ENCODE data around the gene MSANTD3. TPM values are rescaled to one million over a fixed set of nuclear protein-coding genes. Genes with fewer than 3 reads are reported as not detected.
A peak's percentile ranks its signal among the peaks of the same experiment; 100 is the strongest.
"Not testable (repeated sequence)": the region's sequence is repeated elsewhere in the genome, so short reads cannot be mapped to it uniquely, and the experiment has no call there.

The MSANTD3 gene, protein sequence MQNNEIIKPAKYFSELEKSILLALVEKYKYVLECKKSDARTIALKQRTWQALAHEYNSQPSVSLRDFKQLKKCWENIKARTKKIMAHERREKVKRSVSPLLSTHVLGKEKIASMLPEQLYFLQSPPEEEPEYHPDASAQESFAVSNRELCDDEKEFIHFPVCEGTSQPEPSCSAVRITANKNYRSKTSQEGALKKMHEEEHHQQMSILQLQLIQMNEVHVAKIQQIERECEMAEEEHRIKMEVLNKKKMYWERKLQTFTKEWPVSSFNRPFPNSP
- total RNA-seq (2022) (25.9 and 27.7 TPM in 2 replicates), Bru-seq, nascent RNA (percentile 70 among the genes with signal in this experiment), BruChase-seq, experiment 1, labeled RNA remaining after a 2-hour chase (percentile 74 among the genes with signal in this experiment), BruChase-seq, experiment 2, labeled RNA remaining after a 6-hour chase (percentile 77 among the genes with signal in this experiment)
- long read RNA-seq, transcript MSANTD3-203 (3 exons, 1,362 nt) = major isoform, 22 of 44 reads
- long read RNA-seq, partial matches to known transcripts = 16 of 44 reads
- long read RNA-seq, other reads (novel, unspliced or antisense) = 6 of 44 reads

GRCh38 chr9:100426530-100427365, at the start of gene MSANTD3:
Gene MSANTD3, plus strand, starts transcription at chr9:100427143. Its CDS starts 14,796 bp downstream, at chr9:100441939.
- H3K4me3 Mint-ChIP-seq (ENCODE audit: unreplicated experiment) = peak within 1 kb of the TSS; percentile 99
- H3K4me1 Mint-ChIP-seq (ENCODE audit: low read depth, unreplicated experiment) = peaks cover 37% of the 10 kb centered on the region
- no peaks in the 10 kb centered on the region for H3K36me3 ChIP-seq (ENCODE audit: control insufficient read depth, insufficient read depth, low read length)
- H3K27ac Mint-ChIP-seq (ENCODE audit: unreplicated experiment) = peak within 1 kb of the TSS; percentile 99
- TSS peak; percentile 95 for BruUV-seq (replicated peaks)
- TF ChIP-seq, protein P1, sequence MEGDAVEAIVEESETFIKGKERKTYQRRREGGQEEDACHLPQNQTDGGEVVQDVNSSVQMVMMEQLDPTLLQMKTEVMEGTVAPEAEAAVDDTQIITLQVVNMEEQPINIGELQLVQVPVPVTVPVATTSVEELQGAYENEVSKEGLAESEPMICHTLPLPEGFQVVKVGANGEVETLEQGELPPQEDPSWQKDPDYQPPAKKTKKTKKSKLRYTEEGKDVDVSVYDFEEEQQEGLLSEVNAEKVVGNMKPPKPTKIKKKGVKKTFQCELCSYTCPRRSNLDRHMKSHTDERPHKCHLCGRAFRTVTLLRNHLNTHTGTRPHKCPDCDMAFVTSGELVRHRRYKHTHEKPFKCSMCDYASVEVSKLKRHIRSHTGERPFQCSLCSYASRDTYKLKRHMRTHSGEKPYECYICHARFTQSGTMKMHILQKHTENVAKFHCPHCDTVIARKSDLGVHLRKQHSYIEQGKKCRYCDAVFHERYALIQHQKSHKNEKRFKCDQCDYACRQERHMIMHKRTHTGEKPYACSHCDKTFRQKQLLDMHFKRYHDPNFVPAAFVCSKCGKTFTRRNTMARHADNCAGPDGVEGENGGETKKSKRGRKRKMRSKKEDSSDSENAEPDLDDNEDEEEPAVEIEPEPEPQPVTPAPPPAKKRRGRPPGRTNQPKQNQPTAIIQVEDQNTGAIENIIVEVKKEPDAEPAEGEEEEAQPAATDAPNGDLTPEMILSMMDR (IDR thresholded peaks at IDR 0.05; ENCODE audit: insufficient read depth in 1 of 2, low read depth in 1 of 2, low read length in 1 of 2, severe bottlenecking in 1 of 2, unreplicated experiment in 1 of 2) = no peak
- H3K27me3 ChIP-seq (replicated peaks; ENCODE audit: control insufficient read depth, insufficient read depth, low read length) = no peaks in the 10 kb centered on the region
- DNase-seq = peak; percentile 69 to 84
- no peaks in the 10 kb centered on the region for H3K9me3 ChIP-seq
- H3K4me1 ChIP-seq = peaks cover 20% of the 10 kb centered on the region
- intact Hi-C loops (cut with micrococcal nuclease; ENCODE audit: unreplicated experiment) = loop anchor here (1.0 to 5.0 kb wide), 5 partner anchors 12 to 169 kb away; partner anchors contain the start of genes TEX10 and TMEFF1
- peak within 1 kb of the TSS; percentile 63 for H3K4me3 ChIP-seq (ENCODE audit: low read depth, low read length)
- ChIA-PET CTCF (interaction anchor here (0.6 to 1.0 kb wide), 4 partner anchors 46 to 1446 kb away, joined by 3 to 5 read pairs (median 4); partner anchors contain the start of gene TMEFF1), POLR2A (interaction anchor here (0.7 to 1.5 kb wide), 3 partner anchors 15 to 363 kb away, joined by 3 to 12 read pairs (median 3); partner anchors contain the start of gene TMEFF1)
- no peaks in the 10 kb centered on the region for H3K9me3 Mint-ChIP-seq (ENCODE audit: unreplicated experiment)
- peaks cover 22% of the 10 kb centered on the region for H3K36me3 Mint-ChIP-seq (ENCODE audit: insufficient read depth, unreplicated experiment)
- H3K27me3 Mint-ChIP-seq (ENCODE audit: insufficient read depth, unreplicated experiment) = no peaks in the 10 kb centered on the region

DNA sequence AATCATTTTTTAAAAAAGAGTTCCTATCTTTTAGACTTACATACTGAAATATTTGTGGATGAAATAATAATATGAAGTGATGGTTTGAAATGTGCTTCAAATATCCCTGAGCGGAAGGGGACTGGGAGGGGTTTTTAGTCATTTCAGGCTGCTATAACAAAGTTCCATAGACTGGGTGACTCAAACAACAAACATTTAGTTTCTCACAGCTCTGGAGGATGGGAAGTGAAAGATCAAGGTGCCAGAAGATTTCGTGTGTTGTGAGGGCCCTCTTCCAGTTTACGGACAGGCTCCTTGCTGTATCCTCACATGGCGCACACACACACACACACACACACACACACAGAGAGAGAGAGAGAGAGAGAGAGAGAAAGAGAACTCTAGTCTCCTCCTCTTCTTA, 47.1 kb upstream of the MSANTD3 start:
- H3K27ac Mint-ChIP-seq (ENCODE audit: unreplicated experiment) = peak overlapping the region; percentile 21
- Histone ChIP-seq H3K4me1 (peaks cover 4% of the 10 kb centered on the region; the same call in 1 of the 2 replicates), H3K36me3 (ENCODE audit: control insufficient read depth, insufficient read depth, low read length) (no peaks in the 10 kb centered on the region), H3K9me3 (peaks cover 13% of the 10 kb centered on the region), H3K4me3 (ENCODE audit: low read depth, low read length) (no peak overlapping the region), H3K27me3 (replicated peaks; ENCODE audit: control insufficient read depth, insufficient read depth, low read length) (no peaks in the 10 kb centered on the region)
- TF ChIP-seq, protein P1 (IDR thresholded peaks at IDR 0.05; ENCODE audit: insufficient read depth in 1 of 2, low read depth in 1 of 2, low read length in 1 of 2, severe bottlenecking in 1 of 2, unreplicated experiment in 1 of 2) = no peak
- no peaks in the 10 kb centered on the region for H3K36me3 Mint-ChIP-seq (ENCODE audit: insufficient read depth, unreplicated experiment)
- ChIA-PET POLR2A (interaction anchor here (0.5 to 0.6 kb wide), 2 partner anchors 23 to 26 kb away, joined by 3 read pairs; no protein-coding TSS in a partner anchor), CTCF (interaction anchor here (0.6 kb wide), 1 partner anchor 178 kb away, joined by 4 read pairs; no protein-coding TSS in a partner anchor)
- peaks cover 14% of the 10 kb centered on the region for H3K9me3 Mint-ChIP-seq (ENCODE audit: unreplicated experiment)
- peaks cover 13% of the 10 kb centered on the region for H3K4me1 Mint-ChIP-seq (ENCODE audit: low read depth, unreplicated experiment)
- no TSS peak for BruUV-seq (replicated peaks)
- intact Hi-C loops (cut with micrococcal nuclease; ENCODE audit: unreplicated experiment) = no loop called here
- no peak for DNase-seq
- no peak overlapping the region for H3K4me3 Mint-ChIP-seq (ENCODE audit: unreplicated experiment)
- no peaks in the 10 kb centered on the region for H3K27me3 Mint-ChIP-seq (ENCODE audit: insufficient read depth, unreplicated experiment)

DNA sequence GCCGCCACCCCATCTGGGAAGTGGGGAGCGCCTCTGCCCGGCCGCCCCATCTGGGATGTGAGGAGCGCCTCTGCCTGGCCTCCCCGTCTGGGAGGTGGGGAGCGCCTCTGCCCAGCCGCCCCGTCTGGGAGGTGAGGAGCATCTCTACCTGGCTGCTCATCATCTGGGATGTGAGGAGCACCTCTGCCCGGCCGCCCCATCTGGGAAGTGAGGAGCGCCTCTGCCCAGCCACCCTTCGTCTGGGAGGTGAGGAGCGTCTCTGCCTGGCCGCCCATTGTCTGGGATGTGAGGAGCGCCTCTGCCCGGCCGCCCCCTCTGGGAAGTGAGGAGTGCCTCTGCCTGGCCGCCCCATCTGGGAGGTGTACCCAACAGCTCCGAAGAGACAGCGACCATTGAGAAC, 34.0 kb upstream of the MSANTD3 start:
- H3K36me3 ChIP-seq (ENCODE audit: control insufficient read depth, insufficient read depth, low read length); H3K4me3 Mint-ChIP-seq (ENCODE audit: unreplicated experiment); H3K27me3 ChIP-seq (replicated peaks; ENCODE audit: control insufficient read depth, insufficient read depth, low read length); H3K4me1 Mint-ChIP-seq (ENCODE audit: low read depth, unreplicated experiment); H3K27me3 Mint-ChIP-seq (ENCODE audit: insufficient read depth, unreplicated experiment); H3K4me1 ChIP-seq; H3K9me3 Mint-ChIP-seq (ENCODE audit: unreplicated experiment); H3K36me3 Mint-ChIP-seq (ENCODE audit: insufficient read depth, unreplicated experiment); DNase-seq; H3K4me3 ChIP-seq (ENCODE audit: low read depth, low read length); H3K27ac Mint-ChIP-seq (ENCODE audit: unreplicated experiment); H3K9me3 ChIP-seq; intact Hi-C loops (cut with micrococcal nuclease; ENCODE audit: unreplicated experiment); POLR2A ChIA-PET; CTCF ChIA-PET; BruUV-seq (replicated peaks): not testable (repeated sequence)

Measured in Caco-2 (cell line).